ENCODE measurements around the gene NTRK3.
"Not testable (repeated sequence)": the region's sequence is repeated elsewhere in the genome, so short reads cannot be mapped to it uniquely, and the experiment has no call there.

The NTRK3 gene

DNA sequence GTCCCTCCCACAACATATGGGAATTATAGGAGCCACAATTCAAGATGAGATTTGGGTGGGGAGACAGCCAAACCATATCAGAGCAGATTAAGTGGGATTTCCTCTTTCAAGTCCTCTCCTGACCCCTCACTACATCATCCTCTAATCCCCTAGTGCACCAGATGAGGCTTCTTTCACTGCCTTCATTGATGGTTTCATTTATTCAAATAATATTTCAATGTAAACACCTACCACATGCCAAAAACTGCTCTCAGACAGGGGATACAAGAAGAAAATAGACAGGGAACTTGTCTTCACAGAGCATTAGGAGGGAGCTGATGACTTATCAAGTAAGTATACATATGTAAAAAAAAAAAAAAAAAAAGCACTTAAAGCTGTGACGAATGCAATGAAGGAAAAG lies 180.2 kb downstream of the NTRK3 start:
- no peak for DNase-seq (ENCODE audit: low read depth, low spot score)

DNA sequence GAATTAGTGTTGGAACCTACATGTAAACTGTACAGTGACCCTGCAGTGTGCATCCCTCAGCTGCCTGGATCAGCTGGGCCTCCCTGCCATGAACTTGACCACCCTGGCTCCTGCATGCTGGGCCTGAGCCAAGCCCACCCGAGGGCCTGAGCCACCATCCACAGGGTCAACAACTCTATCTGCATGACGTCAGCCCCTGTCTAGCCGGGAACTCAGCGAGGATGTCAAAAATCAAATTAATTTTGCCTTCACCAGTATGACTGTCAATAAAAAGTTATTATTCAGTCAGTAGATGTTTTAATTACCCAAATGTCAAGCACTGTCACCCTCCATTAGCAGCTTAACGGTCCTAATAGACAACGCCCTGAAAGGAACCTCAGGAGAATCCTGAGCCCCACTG lies 181.4 kb downstream of the NTRK3 start:
- DNase-seq (ENCODE audit: low read depth, low spot score): no peak

DNA sequence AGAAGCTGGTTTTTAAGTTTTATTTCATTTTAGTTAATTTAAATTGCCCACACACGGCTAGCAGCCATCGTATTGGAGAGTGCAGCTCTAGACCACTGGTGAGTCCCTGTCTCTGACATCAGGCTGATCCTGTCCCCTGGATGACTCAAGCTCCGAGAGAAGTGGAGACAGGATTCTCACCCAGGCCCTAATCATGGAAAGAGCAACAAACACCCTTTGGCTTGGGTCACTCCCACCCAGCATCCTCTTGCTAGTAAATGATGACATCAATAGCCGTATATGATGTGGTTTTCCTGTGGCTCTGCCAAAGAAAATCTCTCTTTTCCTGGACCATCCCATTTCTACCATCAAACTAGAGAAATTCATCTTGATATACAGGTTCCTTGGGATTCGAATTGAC lies 182.2 kb downstream of the NTRK3 start:
- no peak for DNase-seq (ENCODE audit: low read depth, low spot score)

DNA sequence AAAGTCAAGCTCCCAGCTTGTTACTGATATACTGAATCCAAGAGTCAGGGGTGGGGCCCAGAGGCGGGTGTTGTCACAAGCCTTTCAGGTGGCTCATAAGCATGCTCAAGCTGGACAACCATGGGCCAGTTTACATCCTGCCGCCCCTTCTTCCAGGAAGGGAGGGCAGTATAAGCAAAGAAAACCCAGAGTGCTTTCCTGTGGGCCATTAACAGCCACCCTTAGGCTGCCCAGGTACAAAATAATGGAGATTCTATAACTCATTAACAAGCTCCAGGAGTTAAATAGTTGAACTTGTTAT lies 183.2 kb downstream of the NTRK3 start:
- no peak for DNase-seq (ENCODE audit: low read depth, low spot score)

DNA sequence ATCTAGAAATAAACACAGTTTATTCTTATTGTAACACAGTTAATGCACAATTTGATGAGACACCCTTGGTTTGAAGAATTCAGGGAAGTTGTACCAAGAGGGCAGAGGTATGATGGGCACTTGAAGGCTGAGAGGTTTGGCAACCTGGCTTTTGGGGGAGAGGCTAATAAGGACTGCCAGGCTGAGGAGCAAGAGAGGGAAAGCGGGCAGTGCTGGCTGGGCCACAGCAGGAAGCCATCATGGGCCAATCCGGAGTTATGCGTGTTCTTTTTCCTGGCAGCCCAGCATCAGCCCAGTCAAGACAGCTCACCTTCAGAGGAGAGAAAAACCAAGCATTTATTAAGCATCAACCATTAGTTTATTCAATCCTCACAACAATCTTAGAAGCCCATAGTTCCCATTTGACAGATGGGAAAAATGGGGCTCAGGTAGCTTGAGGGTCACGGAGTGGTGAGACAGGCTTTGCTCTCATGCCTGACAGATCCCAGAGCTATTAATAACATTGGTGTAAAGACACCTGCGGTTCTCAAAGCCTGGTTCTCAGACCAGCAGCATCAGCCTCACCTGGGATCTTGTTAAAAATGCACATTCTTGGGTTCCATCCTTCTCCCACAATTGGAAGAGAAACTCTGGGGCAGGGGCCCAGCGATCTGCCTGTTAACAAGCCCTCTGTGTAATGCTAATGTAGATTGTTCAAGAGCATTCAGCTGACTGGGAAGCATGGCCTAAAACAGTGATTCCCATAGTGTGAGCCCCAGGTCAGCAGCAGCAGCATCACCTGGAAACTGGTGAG lies 183.7 kb downstream of the NTRK3 start:
- DNase-seq (ENCODE audit: low read depth, low spot score): peak; percentile 74

DNA sequence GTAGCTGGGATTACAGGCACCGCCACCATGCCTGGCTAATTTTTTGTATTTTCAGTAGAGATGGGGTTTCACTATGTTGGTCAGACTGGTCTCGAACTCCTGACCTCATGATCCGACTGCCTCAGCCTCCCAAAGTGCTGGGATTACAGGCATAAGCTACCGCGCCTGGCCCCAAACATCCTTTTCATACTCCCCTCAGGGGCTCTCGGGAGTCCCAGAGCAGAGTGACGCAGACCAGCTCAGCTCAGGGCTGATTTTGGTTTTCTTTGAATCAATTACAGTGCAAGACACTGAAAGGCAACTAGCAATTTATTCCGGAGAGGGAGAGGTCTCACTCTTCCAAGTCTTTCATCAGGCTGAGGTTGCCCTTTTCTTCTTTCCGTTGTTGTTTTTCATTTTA lies 184.4 kb downstream of the NTRK3 start:
- DNase-seq (ENCODE audit: low read depth, low spot score): not testable (repeated sequence)

DNA sequence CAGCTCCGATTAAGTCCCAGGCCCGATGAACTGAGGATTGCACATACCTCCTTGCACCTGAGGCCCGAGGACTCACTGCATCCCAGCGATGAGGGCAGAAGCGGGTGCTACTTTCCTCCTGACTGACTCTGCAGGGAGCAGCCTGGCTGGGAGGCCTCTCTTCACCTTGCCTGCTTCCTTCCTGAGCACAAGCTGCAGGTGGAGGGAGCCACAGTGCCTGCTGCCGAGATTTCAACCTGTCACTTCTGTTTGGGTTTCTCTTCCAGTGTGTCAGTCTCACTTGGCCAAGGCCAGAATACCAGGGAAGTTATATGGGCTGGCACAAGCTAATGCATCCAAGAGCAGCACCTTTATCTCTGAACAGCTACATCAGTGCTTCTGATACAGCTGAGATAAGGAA lies 185.4 kb downstream of the NTRK3 start:
- no peak for DNase-seq (ENCODE audit: low read depth, low spot score)

DNA sequence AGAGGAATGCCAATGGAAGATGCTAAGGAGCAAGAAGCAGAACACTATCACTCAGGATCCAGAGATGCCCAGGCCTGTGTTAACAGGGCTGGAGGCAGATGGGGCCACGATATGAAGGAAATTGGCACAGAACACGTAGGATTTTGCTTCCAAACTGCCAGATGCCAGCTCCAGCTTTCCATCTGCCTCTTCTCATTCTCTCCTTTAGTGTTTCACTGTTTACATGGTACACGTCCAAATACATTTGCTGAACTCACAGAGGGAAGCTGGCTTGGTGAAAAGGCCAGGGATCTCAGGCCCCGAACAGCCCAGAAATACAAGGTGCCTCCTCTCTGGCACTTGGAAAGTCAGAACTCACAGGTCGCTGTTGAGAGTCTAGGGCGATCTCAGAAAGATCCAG lies 187.0 kb downstream of the NTRK3 start:
- DNase-seq (ENCODE audit: low read depth, low spot score): no peak

DNA sequence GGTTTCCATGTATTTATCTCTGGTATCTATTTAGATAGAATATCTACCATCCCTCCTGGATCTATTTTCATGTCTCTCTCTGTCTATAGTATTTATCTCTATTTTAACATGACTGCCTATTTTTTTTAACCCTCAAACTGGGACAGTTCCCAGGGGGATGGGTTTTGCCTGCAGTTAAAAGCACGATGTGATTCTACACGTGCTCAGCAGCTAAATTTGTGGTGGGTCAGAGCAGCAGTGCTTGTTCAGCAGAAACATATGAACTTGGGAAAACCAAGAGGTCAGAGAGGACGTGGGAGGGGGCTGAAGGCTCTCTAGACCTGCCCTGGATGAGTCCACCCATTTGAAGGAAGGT lies 189.2 kb downstream of the NTRK3 start:
- DNase-seq (ENCODE audit: low read depth, low spot score): no peak

DNA sequence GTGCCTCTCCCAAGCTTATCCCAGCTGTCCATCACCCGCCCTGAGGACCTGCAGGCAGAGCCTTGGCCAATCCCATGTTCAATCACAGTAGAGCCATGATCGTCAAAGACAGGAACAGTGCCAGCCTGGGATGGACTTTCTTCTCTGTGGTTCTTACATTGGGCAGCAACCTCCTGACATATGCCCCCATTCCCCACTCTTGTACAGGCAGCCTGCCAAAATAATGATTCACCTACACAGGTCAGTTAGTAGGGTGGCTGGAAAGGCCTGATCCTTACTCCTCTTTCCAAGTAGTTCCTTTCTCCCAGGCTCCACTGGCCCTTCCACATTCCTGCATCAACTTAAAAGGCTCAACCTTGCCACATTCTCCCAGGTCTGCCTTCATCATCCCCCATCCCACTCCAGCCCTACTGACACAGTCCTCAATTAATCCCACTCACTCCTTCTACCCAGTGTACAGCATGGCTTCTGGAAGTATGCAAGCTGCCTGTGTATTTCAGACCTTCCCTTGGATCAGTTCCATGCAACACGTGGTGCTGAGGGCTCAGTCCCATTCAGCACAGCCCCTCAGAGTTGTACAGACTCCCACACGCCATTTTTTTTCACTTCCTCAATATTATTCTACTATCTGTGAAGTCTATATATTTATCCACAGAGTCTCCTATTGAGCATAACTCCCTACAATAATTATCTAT lies 189.8 kb downstream of the NTRK3 start:
- DNase-seq (ENCODE audit: low read depth, low spot score): peak; percentile 9

DNA sequence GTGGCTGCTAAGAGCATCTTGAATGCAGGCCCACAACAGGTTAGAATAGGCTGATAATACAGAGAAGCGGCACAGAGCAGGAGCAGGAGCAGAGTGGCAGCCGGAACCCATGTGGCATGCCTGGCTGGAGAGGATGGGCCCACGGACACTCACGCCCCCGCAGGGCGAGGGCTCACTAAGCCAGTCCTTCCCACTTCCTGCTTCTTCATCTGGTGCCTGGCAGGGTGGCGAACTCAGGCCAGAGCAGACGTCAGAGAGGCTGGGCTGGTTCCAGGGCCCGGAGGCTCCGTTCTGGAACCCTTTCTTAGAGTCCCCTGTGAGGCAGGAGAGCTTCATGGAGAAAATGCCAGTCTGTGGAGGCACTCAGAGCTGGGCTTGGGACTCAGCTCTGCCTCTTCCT lies 195.1 kb downstream of the NTRK3 start:
- no peak for DNase-seq (ENCODE audit: low read depth, low spot score)

DNA sequence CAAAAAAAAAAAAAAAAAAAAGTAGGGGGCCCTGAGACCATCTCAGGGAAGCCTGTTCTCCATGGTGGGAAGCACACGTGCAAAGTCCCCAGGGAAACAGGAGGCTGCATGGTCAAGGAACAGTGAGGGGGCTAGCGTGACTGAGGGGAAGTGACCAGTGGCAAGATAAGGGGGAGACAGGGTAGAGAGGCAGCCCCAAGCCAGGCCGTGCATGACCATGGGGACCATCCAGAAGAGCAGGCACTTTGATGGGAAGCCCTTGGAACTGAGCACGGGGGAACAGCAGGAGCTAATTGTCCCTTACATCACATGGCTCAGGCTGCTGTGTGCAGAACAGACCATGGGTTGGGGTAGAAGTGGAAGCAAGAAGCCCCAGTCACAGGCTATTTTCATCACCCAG lies 196.2 kb downstream of the NTRK3 start:
- no peak for DNase-seq (ENCODE audit: low read depth, low spot score)

DNA sequence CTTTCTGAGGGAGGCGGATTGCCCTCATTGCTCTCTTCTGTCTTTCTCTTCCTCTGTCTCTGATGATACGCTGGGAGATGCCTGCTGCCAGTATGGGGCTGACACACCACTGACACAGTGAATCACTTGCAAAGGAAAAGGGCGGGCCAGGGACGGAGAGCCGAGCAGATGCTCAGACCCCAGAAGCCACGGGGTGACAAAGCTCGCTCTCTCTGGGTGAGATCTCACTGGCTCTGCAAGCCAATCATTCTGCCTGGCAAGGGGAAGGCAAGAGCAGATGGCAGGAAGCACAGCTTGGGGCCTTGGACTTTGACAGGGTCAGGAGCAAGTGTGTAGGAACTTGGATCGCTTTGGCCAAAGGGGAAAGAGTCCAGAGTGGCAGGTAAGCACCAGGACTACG lies 198.7 kb downstream of the NTRK3 start:
- no peak for DNase-seq (ENCODE audit: low read depth, low spot score)

DNA sequence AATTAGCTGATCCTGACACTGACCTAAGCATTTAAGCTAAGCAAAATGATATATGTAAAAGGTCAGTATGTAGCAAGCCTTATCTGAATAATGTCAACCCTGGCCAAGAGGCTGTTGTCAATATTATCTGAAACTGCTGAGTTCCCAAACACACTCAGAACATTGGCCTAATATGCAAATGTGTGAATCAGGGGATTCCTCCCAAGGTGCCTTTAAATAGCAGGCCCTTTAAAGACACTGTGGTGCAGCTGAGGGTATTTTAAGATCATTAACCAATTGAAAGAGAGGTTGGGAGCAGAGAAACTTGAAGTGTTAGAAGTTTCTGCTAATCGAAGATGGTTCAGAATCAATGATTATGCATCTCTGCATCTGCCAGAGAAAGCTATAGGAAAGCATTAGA lies 207.0 kb downstream of the NTRK3 start:
- DNase-seq (ENCODE audit: low read depth, low spot score): no peak

DNA sequence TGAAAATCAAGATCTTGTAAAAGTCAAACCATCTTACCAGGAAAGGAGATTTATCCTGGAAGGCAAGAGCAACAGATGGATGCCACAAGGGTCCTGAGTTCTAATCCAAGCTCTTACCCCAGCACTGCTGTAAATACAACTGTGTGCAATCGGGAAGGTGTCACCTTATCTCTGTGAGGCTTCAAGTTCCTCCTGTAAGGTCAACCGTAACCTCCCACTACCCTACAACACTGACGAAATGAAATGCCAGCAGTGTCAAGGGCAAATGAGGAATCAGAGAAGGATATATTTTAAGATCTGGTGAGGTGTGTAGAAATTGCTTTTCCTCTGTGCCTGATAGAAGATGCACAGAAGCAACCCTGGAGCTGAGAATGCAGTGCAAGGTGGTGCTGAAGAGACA lies 207.8 kb downstream of the NTRK3 start:
- DNase-seq (ENCODE audit: low read depth, low spot score): no peak

DNA sequence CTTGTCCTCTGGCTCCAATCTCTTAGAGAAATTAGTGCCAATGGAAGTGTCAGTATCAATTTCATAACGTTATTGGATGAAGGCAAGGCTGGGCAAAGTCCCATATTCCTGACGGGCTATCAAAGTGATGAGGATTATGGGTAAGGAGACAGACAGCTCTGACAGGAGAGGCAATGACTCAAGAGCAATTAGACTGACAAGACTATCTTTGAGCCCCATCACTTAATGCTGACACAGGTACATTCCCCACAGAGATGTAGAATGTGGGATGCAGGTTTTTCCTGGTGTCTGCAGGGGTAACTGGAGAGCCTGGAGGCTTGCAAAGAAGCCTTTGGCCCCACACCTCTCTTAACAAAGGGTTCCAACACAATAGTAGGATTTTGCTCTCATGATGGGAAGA lies 208.3 kb downstream of the NTRK3 start:
- no peak for DNase-seq (ENCODE audit: low read depth, low spot score)

DNA sequence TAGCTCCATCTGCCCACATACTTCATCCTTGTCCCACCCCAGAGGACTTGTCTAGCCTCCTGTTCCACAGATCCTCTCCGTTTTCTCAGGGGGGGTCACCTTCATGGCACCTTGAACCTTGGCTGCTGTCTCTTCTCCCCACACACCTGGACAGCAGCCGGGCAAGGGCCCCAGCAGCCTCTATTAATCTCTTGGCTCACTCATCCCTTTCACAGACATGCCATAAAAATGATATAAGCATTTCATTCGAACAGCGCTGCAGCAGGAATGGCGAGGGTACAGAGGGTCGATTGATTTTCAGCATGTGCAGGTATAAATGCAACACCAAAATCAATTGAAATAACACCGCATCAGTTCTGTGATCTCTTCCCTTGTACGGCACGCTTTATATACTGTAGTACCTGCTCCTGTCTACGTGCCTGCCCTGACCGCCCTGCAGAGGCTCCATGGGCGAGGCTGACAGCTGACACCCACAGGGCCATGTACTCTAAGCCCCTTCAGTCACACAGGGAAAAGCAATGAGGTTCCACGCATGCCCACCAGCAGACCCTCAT lies 209.9 kb downstream of the NTRK3 start:
- DNase-seq (ENCODE audit: low read depth, low spot score): no peak

DNA sequence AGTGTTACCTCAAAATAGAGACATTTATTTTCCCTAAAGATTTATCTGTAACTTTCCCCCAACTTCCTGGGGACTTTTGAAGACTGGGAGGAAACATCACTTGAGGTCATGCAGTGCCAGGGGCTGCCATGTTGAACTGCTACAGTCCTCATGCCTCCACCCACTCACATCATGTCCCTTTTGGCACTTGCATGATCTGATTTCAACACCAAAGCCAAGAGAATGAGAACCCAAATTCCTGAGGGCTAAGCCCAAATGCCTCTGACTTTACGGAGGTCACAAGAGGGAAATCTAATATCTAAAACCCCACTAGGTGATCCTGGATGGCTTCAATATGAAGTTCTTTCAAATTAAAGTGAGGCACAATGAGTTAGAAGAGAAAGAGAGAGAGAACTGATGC lies 213.1 kb downstream of the NTRK3 start:
- DNase-seq (ENCODE audit: low read depth, low spot score): no peak

DNA sequence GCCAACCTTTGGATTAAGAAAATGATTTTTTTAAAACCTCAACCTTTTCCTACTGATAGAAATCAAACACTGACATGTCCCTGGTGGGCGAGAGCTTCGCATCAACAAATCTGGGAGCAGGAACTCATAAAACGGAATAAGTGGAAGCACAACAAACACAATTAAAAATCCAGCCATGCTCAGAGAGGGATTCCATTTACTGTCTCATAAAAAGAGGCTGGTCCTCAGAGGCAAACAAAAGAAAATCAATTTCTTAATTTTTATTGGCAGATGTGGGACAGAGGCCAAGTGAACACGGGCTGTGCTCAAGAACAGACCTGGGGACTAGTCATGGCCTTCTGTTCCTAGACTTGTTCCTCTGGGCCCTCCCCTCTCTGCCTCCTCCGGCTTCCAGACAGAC lies 214.5 kb downstream of the NTRK3 start:
- no peak for DNase-seq (ENCODE audit: low read depth, low spot score)

DNA sequence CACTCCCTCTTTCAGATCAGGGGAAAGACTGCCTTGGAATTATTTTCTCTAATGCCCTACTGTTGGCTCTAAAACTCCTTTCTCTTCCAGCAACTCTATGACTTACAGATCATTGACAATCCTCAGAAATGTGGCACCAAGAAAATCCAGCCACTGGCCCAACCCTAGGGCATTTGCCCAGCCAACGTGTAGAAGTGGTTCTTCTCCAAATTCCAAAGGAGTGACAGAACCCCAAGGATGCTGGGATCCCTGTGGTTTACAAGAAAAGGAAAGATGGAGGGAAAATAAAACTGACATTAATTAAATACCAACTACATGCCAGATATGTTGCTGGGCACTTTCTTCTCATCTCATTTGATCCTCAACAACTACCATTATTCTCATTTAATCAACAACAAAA lies 216.0 kb downstream of the NTRK3 start:
- no peak for DNase-seq (ENCODE audit: low read depth, low spot score)

DNA sequence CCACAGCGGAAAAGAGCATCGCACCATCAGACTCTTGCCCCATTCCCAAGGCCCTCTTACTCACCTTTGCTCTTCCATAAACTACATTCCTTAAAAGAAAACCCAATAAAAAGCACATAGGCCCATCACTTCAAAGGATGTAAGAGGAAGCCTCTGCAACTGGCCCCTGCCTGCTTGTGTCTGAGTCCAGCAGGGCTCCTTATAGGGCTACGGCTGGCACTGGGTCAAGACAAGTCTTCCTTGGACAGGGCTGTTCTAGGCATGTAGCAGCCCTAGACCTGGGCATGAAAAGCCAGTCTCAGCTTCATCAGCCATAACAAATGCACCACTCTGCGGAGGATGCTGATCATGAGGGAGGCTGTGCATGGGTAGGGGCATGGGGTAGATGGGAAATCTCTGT lies 218.3 kb downstream of the NTRK3 start:
- DNase-seq (ENCODE audit: low read depth, low spot score): no peak

DNA sequence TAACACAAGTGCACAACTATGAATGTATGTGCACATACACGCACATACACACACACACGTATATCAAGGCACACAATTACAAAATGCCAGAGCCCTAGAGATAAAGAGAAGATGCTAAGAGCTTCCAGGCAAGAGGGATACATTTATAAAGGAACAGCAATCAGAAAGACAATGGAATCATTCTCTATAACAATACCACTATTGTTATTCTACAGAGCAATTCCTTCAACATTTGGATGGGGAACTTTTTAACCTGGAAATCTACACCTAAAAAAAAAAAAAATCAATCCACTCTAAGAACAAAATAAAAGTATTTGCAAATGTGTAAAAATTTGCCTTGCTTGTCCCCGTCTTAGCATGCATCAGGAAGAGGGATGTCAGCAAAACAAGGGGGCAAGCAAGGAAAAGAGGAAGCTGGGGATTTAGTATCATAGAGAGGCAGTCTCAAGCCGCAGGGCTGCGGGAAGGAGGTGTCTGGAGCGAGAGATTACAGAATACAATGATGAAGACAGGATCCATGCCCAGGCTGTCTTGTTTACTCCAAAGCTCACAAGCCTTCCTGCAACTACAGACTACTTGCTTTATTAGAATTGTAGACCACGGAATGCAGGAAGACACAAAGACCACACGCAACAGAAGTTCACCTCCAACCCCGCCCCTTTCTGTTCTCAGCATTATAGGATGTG lies 220.2 kb downstream of the NTRK3 start:
- no peak for DNase-seq (ENCODE audit: low read depth, low spot score)

DNA sequence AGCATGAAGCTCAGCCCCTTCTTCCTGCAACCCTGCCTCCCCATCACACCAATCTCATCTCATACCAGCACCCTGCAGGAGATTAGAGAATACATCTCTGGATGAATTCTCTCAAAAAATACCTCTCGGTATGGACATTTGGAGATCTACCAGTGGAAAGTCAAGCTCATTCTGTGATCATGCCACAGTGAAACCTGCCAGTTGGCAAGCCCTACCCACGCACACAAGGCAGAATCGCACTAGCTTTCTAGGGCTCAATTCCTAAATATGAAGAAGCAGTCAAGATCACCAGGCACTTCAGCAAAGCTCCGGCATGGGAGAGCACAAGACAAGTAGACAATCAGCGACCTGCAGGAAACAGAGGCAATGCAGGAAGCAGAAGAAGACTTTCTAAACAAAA lies 221.2 kb downstream of the NTRK3 start:
- no peak for DNase-seq (ENCODE audit: low read depth, low spot score)

Measured in iPS DF 19.7 (cell line).